KBM-7 (cell line): Measurements from ENCODE around the gene LCP2.

Experiments used
- DNase-seq: peaks from one replicate; pipeline ENCODE4 v3.0.0-alpha.2; 2015
- in situ Hi-C: fragments of 300-500 bp; cut with MboI; formaldehyde crosslinking; loops from 2 replicates; pipeline ENCODE4 v1.14.3; 2020; ENCODE audit warnings: low sequenced_read_pairs, low pct_unique_long_range_greater_than_20kb, mixed read lengths

LCP2 gene

GRCh38 chr5:170301981-170302652 is 4.5 kb upstream of the LCP2 start:
- in situ Hi-C loops = no loop called here
- DNase-seq = no peak

GRCh38 chr5:170301149-170301548 is 3.6 kb upstream of the LCP2 start:
- in situ Hi-C loops = no loop called here
- no peak for DNase-seq

GRCh38 chr5:170300361-170301013 is 2.9 kb upstream of the LCP2 start:
- in situ Hi-C loops = no loop called here
- no peak for DNase-seq

- in situ Hi-C loops = no loop called here
These were observed 515 bp downstream of the LCP2 start for GRCh38 chr5:170296935-170297588.

GRCh38 chr5:170296036-170296934 is 1.3 kb downstream of the LCP2 start:
- DNase-seq = no peak
- in situ Hi-C loops = no loop called here

More at GRCh38 chr5:170296935-170297588, 515 bp downstream of the LCP2 start:
- no peak for DNase-seq

GRCh38 chr5:170294556-170294955 is 3.0 kb downstream of the LCP2 start:
- in situ Hi-C loops = no loop called here

DNA sequence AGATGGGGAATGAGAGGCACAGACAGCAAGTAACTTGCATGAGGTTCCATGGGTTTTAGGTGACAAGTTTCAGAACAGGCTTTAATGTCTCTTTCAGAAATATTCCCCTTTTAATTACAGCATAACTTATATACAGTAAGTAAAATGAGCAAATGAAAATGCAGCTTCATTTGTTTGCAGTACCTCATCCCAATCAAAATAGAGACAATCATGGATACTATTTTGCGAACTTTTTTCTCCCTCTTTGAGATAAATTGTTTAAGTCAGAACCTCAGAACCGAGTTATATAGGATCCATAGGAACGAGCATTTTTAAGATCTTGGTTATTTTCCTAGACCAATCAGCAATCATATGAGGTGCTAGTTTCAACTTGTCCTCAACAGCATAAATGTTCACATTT is 3.5 kb downstream of the LCP2 start:
- DNase-seq = no peak
- in situ Hi-C loops = no loop called here

More at GRCh38 chr5:170294556-170294955, 3.0 kb downstream of the LCP2 start:
- DNase-seq = no peak

DNA sequence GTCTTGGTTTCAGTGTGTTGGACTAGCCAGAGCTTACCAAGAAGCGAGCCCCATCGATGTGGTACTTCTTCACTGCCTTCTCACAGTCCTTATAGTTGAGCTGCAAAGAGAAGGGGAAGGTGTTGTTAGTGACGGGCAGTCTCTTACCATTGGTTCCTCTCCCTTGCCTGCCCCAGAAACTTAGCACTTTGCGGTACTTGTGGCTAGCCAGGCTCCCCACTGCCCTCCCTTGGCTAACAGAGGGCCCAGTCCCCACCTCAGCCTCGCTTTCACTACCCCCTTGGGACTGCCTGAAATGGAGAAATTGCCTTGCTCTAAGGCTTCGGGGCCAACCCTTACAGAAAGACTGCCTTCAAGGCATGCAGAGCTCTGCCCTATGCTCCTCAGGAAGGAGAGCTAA is 4.3 kb downstream of the LCP2 start:
- in situ Hi-C loops = no loop called here
- DNase-seq = peak; percentile 95

DNA sequence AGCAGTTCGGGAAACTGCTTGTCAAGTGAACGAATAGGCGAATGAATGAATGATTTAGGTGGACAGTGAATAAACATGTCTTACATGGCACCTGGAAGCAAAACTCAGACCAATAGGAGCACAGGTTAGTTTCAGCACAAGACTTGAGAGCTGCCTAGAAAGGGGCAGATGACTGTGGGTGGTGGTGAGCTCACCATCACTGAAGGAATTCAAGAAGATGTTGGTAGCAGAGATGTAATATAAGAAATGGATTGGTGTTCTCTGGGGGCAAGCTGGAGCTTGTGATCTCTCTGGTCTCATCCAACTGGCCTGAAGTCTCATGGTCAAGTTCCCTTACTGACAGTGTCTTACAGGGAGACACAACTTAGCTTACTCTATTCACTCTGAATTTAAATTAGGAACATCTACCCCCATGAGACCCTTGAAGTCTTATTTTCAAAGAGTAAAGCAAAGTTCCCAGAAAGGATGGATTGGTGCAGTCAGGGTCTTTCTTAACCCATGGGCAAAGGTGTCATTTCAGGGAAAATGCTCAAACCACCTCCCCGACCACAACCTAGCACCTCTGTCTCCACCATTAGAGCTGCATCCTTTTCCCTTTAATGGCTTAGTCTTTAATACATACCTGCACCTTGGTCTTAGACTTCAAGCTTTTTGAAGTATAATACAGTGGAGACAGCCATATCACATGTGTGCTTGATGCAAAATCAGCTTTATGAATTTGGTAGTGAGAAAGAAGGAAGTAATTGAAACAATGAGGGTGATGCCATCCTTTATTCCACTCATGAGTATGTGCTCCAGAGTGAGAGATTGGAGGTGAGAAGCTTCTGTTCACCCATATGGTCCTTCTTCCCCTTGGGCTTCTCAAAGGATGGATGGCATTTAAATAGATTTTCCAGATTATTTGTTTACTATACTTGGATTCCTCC is 5.1 kb downstream of the LCP2 start:
- in situ Hi-C loops = no loop called here
- DNase-seq = no peak

DNA sequence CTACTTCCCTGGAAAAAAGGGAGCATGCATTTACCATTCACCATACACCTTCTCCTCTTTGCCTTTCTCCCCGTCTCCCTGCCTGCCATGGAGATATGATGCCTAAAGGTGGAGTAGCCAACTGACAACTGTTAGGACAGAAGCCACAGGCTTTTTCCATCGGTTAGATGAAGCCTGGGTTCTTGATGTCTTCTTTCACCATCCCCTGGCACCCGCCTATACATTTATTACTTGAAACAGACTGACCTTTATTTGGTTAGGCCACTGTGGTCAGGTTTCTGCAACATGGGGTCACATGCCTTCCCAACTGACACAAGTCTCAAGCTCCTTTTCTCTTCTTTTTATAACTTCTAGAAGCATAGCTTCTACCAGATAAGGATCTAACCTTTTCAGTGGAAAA is 7.1 kb downstream of the LCP2 start:
- no peak for DNase-seq
- in situ Hi-C loops = no loop called here

GRCh38 chr5:170289764-170290163 is 7.8 kb downstream of the LCP2 start:
- in situ Hi-C loops = no loop called here
- DNase-seq = no peak

- no peak for DNase-seq
- in situ Hi-C loops = no loop called here
These were observed 8.5 kb downstream of the LCP2 start for GRCh38 chr5:170289121-170289520.

DNA sequence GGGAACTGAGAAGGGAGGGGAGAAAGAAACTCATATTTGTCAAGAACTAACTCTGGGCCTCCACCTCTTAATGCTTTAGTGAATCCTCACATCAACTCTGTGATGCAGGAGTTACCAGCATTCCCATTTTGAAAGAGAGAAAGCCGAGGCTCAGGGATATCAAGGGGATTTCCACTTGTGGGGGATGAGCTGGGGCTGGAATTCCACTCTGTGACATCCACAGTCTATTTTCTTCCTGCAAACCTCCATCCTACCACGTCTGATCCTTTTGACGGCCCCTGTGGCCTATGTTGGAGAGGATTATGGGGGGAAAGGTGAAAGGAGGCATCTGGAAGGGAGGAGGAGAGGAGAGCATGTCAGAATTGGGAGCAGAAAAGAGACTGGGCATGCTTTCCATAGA is 9.0 kb downstream of the LCP2 start:
- in situ Hi-C loops = no loop called here
- DNase-seq = no peak

GRCh38 chr5:170288151-170288550 is 9.4 kb downstream of the LCP2 start:
- in situ Hi-C loops = no loop called here
- DNase-seq = no peak

- in situ Hi-C loops = no loop called here
- DNase-seq = no peak
These were observed 10.0 kb downstream of the LCP2 start for GRCh38 chr5:170287532-170287931.

DNA sequence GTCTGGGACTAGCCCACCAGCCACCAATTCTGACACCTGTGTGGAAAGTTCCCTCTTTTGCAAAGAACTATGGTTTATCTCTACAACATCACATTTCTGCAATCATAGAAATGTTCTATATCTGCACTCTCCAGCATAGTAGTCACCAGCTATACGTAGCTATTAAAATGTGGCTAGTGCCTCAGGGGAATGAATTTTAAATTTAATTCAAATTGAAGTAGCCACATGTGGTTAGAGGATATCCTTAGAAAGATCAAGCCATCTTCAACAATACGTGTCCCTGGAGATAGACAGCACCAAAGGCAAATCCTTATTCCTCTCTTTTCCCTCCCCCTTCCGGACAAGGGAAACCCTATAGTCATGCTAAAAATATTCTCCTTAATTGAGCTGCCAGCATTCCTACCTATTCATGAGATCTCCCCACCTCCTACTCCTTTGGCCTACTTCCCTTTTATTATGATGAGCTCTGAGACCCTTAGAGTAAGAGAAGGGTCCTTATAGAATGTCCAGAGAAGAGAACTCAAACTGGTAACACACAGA is 11.1 kb downstream of the LCP2 start:
- in situ Hi-C loops = no loop called here

DNA sequence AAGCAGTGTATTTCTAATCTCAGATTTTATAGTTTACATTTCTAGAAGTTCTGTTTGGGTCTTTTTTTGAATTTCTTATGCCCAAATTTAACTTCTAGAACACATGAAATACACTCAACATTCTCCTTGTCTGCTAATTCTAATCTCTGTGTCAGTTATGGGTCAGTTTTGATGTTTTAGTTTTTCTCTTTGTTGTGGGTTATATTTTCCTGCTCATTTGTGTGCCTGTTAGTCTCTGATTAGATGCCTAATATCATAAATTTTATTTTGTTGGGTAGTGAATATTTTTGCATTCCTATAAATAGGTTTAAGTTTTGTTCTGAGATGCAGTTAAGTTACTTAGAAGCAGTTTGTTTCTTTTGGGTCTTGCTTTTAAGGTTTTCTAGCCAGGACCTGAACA is 12.4 kb downstream of the LCP2 start:
- in situ Hi-C loops = no loop called here
- no peak for DNase-seq

More for the DNA sequence above, 11.1 kb downstream of the LCP2 start:
- DNase-seq = no peak

- DNase-seq = no peak
- in situ Hi-C loops = no loop called here
These were observed 13.3 kb downstream of the LCP2 start for GRCh38 chr5:170284231-170284630.
